ENCODE results near the gene ZMPSTE24.

Gene ZMPSTE24

DNA sequence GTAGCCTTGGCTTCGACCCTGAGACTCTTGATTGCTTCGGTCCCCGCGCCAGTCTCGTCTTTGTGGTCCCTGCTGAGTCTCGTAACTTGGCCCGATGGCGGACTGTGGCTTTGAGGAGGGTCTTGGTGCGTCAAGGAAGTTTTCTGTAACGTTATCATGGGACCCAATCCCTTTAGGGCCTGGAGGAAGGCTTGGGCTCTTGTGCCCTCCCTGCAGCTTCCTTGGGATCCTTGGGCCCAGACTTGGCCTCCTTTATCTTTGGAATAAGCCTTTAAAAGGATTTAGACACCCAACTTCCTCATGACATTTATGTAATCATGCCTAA is 371 bp downstream of the ZMPSTE24 start:
- DNase-seq (ENCODE audit: low spot score): no peak

DNA sequence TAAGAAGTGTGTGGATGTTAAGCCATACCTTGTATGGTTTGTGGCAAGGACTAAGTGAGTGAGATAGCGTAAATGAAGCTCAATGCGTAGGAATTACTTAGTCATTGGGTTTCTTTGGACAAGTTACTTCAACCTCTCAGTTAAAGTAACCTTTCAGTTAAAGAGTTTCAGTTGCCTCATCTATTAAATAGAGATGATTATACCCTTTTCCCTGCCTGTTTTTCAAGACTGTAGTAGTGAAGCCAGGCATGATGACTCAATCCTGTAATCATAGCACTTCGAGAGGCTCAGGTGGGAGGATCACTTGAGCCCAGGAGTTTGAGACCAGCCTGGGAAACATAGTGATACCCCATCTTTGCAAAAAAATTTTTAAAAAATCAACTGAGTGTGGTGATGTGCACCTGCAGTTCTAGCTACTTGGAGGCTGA is 6.3 kb downstream of the ZMPSTE24 start:
- no peak for DNase-seq (ENCODE audit: low spot score)

- DNase-seq (ENCODE audit: low spot score): no peak
These were observed 7.3 kb downstream of the ZMPSTE24 start for GRCh38 chr1:40265298-40265697.

- DNase-seq (ENCODE audit: low spot score): no peak
These were observed 7.9 kb downstream of the ZMPSTE24 start for GRCh38 chr1:40265919-40266318.

DNA sequence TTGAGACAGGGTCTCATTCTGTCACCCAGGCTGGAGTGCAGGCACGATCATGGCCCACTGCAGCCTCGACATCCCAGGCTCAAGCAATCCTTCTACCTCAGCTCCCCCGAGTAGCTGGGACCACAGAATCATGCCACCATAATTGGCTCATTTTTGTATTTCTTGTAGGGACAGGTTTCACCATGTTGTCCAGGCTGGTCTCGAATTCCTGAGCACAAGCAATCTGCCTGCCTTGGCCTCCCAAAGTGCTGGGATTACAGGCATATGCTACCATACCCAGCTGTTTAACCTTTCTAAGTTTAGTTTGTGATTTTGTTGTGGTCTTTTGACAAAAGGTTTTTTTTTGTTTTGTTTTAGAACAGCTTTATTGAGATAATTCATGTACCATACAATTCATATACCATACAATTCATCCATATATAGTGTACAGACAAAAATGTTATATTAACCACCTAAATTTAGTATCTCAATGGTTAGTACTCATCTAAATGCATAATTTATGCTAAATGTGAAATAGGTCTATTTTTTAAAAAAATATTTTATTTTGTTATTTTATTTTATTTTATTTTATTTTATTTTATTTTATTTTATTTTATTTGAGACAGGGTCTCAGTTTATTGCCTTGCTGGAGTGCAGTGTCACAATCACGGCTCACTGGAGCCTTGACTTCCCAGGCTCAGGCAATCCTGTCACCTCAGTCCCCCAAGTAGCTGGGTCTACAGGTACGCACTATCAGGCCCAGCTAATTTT is 8.9 kb downstream of the ZMPSTE24 start:
- DNase-seq (ENCODE audit: low spot score): no peak

DNA sequence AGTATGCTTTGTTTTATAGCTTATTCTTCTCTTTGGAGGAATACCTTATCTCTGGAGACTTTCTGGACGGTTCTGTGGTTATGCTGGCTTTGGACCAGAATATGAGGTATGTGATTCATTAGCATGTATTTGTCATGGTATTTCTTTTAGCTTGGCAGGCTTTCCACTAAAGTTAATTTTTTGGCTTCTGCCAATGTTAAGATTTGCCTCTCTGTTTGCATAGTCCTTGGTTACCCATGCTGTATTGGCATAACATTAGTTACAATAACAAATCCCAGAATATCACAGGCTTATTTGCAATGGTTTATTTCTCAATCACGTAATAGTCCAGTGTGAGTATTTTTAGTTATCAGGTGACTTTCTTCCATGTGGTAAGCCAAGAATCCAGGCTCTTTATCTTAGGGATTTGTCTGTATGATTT is 9.7 kb downstream of the ZMPSTE24 start:
- DNase-seq (ENCODE audit: low spot score): no peak

GRCh38 chr1:40268211-40268610 is 10.2 kb downstream of the ZMPSTE24 start:
- DNase-seq (ENCODE audit: low spot score): no peak

GRCh38 chr1:40270152-40270834 is 12.3 kb downstream of the ZMPSTE24 start:
- no peak for DNase-seq (ENCODE audit: low spot score)

DNA sequence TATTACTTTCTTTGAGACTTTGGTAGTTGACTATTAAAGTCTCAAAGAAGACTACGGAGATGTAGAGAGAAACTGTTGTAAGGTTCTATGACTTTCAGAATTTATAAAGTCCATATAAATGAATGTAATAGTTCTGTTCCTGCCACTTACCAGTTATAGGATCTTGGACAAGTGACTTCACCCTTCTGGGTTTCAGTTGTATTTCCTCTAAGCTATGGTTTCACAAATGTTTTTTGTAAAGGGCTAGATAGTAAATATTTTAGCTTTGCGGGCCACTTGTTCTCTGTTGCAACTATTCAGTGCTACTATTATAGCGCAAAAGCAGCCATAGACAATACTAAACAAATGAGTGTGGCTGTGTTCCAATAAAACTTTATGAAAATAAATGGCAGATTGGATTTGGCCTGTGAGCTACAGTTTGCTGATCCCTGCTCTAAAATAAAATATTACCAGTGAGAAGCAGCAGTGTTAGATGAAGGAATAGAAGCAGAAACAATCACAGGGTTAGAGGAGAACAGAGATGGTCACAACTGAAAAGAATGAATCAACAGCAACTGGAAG is 14.7 kb downstream of the ZMPSTE24 start:
- no peak for DNase-seq (ENCODE audit: low spot score)

- DNase-seq (ENCODE audit: low spot score): no peak
These were observed 15.6 kb downstream of the ZMPSTE24 start for GRCh38 chr1:40273547-40274166.

DNA sequence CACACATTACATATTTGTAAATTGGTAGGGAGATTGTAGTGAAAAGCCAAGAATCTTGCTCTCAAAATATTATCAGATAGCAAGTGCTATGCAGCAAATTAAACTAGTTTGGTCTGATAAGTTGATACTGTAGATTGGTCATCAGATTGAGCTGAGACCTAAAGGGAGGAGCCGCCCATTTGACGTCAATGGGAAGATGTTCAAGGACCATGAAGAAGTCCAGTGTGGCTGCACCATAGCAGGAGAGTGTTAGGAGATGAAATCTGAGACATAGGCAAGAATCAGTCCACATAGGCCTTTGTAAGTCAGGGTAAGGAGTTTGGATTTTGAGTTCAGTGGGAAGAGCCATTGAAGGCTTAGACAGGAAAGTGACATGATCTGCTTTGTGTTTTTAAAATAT is 16.3 kb downstream of the ZMPSTE24 start:
- no peak for DNase-seq (ENCODE audit: low spot score)

DNA sequence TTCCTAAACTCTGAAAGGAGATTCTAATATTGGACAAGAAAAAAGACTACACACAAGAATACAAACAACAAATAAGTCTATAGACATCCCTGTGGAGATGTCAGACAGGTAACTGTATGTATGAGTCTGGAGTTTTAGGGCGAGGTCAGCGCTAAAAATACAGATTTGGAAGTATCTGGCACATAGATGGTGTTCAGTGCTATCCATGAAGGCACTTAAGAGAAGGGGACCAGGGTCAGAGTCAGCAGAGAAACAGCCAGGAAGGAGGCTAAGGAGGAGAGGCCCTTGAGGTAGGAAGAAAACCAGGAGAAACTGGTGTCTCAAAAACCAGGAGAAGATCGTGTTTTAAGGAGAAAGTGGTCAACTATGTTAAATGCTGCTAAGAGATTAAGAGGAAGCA is 18.1 kb downstream of the ZMPSTE24 start:
- no peak for DNase-seq (ENCODE audit: low spot score)

DNA sequence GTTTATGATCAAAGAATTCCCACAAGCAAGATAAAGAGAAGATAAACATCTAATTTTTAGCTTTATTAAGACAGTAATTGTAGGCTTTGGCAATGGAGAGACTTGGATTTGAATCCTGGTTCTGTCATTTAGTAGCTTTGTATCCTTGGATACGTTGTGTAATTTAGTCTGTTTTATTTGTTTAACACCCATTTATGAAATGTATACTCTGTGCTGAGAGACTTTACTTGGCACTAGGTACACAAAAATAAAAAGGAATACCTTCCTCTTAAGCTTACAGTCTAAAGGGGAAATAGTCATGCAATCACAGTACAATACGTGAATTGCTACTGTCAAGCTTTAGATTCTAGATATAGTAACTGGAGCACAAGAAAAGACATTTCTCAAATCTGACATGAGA is 23.8 kb downstream of the ZMPSTE24 start:
- DNase-seq (ENCODE audit: low spot score): no peak

DNA sequence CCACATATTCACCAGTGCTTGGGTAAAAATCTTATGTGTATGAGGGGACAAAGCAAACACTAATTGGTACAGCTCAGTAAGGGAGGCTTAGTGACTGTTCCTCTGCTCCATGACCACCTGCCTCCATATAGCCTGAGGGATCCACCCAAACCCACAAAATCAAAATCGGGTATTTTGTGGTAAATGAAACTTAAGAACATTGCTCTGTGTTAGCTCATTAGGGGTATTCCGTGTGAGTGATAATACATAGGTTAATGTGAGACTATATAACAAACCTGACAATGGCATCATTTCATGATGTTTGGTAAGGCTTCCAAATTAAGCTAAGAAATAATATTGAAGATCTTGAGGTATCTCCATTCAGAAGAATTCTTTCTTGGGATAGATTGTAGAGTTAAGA is 33.3 kb downstream of the ZMPSTE24 start:
- no peak for DNase-seq (ENCODE audit: low spot score)

DNA sequence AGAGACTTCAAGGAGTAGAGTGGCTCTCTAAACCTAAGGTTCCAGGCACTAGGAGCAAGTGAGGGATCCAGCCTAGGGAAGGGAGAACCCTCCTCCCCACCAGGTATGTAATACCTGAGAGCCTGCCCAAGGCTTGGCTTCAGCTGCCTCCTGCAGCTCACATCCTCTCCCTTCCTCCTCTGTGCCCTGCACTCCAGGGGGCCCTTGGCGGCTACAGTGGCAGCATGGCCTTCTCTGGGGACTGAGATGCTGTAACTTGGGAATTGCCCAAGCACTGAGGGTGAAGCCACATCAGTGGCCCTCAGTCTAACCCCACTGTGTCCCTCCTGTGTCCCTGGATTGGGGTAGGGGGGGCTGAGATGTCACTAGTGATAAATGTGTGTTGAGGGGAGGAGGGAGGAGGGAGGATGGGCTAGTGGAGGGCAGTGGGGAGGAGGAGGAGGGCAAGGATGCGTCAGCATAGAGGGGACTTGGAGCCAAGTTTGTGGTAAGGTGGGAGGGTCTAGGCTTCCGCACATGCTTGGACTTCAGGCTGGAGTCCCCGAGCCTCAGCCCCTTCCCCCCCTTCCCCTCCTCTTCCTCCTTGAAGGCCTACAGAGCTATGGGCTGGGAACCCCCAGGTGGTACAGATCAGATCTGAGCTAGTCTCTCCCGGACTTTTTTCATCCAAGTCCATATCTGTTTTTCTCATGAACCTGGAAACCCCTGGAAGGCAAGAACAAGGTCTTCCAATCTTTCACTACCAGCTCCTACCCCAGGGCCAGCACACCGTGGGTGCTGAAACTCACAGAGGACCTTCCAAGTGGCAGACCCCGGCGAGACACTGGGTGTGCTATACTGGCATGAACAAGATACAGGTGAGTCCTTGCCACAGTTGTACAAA is 41.6 kb downstream of the ZMPSTE24 start:
- no peak for DNase-seq (ENCODE audit: low spot score)

GRCh38 chr1:40300249-40300567 is 42.2 kb downstream of the ZMPSTE24 start:
- no peak for DNase-seq (ENCODE audit: low spot score)

- DNase-seq (ENCODE audit: low spot score): no peak
These were observed 42.6 kb downstream of the ZMPSTE24 start for GRCh38 chr1:40300651-40301050.

DNA sequence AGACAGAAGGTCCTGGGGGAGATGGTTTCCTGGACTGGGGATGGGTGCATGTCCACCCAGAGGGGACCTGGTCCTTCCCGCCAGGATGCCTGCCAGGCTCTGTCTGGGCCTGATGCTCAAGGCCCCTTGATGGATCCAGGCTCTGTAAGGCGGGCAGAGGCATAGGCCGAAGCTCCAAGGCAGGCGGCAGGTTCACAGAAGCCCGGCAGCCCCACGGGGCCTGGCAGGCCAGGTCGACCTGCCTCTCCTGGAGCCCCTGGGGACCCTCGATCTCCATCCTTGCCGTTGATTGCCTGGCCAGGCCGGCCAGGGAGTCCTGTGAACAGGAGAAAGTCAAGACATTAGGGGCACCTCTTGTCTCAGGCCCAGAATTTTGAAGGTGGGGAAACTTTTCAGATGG is 43.0 kb downstream of the ZMPSTE24 start:
- no peak for DNase-seq (ENCODE audit: low spot score)

GRCh38 chr1:40301541-40302299 is 43.7 kb downstream of the ZMPSTE24 start:
- DNase-seq (ENCODE audit: low spot score): no peak

DNA sequence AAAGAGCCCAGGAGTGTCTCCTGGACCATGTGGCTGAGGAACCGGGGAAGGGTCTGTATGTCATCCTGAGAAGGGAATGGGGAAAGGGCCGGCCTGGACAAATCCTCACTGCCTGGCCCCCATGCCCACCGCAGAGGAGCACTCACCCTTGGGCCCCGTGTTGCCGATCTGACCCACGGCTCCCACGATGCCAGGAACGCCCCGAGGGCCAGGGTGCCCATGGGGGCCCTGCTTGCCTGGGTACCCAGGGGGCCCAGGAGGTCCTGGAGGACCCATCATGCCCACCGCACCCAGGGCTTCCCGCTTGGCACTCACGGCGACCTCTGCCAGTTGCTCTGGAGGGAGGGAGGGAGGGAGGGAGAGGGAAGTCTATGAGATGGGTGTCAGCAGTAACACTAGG is 44.4 kb downstream of the ZMPSTE24 start:
- DNase-seq (ENCODE audit: low spot score): no peak
